ENCODE results near the gene MRPL14.
A peak's percentile ranks its signal among the peaks of the same experiment; 100 is the strongest.

MRPL14 gene

DNA sequence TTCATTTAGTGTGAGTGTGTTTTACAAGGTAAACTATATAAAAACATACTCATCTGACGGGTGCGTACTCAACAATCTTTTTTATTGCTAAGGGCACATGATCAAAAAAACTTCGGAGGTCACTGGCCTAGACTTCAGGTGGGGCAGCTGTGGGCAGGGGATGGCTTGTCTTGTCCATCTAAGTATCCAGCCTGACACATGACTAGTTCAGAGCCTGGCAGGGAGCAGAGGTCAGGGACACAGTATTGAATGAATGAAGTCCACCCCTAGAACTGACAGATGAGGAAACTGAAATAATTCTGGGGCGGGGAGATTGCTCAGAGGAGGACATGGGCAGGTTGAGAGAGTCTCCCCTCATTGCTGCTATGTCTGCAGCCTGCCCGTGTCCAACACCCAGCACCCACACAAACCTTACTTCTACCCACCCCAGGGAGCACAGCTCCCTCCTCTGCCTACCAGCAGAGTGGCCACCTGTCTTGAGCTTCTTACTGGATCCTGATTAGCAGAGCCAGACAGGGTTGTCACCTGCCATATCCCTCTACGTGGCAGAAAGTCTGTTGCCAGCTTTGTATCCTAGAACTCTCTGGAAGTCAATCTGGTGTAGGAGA lies 48.9 kb downstream of the MRPL14 start:
- DNase-seq = no peak

DNA sequence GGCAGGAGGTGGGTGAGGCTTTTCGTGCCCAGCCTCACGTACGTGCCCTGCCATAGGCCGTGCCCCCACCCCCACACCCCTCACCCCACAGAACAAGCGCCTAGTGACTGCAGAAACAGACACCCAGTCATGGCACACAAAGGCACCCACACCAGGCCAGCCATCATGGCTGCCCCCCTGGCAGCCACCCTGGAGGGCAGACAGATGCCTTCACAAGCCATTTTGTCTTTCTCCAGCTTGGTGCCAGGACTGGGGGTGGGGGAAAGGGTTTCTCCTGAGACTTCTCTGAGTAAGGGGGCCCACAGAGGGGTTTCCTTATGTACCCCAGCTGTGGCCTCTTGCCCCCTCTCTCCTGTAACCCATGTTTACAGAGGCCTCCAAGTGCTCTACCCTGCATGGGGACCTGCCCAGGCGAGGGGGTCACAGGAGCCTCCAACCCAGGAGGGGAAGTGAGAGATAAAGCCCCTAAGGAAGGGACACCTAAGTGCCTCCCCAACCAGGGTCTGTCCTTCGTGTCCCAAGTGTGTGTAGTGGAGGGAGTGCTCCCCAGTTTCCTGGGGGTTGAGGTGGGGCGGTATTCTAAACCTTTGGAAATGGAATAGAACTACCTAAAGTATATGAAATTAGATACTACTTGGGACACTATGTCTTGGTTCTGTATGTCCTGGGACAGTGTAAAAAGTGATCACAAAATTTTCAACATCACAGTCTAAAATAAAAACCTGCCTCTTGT lies 49.9 kb downstream of the MRPL14 start:
- DNase-seq = no peak

DNA sequence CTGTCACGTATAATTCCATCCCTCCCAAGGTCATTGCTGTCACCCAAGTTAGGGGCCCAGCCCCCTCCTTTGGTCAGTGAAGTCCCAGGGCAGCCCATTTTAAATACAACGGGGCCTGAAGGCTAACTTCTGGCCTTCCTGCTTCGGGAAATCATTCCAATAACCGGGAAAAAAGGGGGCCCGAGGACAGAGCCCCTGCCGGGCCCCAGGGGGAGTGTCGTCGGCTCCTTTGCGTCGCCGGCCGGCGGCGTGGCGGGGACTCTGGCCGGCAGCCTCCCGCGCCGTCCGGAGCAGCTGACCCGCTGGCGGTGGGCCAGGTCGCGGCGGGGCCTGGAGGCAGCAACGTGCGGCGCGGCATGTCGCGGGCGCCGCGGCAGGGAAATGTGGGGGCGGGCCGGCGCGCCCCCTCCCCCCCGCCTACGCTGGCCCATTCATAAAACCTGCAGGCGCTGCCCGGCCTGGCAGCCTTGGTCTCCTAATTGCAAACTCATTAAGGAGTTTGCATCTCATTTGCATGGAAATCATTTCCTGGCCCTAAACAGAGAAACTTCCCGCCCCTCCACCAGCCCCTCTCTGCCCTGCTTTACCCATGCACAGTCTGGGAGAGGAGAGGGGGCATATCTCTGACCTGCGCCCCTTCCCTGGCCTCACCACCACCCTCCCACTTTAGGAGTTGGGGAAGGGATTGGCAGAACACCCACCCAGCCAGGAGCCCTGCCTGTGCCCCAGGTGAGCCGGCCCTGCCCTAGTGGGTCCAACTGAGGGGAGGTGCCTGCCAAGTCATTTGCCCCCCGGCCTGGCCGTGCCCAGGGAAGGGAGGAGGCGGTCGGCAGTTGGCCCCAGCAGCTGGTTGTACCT lies 50.7 kb downstream of the MRPL14 start:
- DNase-seq = peak; percentile 69

DNA sequence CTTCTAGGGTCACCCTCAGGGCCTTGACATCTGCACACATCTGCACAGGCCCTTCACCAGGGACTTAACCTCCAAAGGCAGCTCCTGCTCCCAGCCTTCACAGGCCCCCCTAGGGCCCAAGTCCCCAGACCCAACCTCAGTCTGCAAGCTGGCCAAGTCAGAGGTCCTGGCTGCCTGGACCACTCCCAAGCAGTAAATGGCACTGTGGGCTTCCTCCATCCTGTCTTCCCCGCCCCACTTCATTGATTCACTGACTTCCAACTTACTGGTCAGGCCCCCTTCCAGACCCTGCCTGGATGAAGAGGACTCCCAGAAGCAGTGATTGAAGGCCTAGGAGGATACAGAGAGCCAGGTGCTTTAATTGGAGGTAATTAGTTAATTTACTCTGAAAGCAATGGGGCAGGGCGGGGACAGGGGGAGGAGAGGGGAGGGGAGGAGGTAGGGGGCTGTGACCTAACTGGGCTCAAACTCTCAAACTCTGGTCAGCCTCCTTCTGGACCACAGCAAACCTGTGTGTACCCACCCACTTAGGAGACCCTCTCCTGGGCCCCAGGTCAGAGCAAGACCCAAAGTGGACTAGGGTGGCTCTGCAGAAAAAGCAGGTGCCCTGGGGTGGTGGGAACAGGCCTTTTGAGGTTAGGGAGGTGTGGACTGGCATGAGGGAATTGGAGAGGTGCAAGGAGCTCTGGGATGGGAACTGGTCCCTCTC lies 51.5 kb downstream of the MRPL14 start:
- DNase-seq = no peak

DNA sequence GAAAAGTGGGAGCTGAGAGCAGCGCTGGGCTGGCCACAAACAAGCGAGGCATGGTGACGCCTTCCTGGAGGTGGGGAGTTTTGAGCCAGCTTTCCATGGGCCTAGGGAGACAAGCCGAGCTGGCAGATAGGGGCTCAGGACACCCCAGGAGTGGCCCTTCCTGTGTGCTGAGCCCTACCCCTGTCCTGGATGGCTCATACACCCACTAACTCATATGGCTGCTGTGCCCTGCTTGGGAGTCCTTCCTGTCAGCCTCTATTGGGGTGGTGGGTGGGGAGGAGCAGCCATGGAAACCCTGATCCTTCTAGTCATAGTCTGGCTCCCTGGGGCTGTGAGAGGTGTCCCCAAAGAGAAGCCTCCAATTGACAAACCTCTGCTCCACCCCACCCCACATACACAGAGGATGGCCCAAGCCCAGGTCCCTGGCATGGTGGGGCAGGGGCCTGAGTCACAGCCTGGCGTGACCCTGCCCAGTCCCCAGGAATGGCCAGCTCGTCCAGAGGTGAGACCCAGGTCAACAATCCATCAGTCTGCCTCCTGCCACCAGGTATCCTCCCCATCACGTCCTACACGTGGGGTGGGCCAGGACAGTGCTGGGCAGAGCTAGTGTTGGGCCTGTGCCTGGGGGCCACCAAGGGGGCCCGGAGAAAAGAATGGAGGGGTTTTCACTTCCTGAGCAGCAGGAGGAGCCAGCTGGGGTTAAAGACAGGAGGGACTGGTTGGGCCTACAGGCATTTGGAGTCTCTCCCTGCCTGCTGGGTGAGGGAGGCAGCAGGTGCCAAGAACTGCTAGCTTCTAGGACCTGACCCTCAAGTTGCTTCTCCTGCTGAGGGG lies 52.2 kb downstream of the MRPL14 start:
- DNase-seq = no peak

DNA sequence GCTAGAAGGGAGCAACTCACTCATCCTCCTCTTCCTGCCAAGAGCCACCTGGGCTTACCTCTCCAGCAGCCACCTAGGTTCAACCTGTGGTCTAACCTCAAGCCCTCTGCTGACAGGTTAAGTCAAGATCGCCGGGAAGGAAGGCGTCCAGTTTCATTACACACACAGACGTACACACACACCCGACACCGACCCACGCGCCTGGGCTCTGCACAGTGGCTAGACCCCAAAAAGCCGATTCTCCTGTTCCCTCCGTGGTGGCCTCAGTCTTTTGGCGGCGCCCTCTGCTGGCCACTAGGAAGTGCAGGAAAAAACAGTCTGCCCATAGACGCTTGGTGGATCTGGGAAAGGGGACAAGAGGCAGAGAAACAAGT lies 52.8 kb downstream of the MRPL14 start:
- peak; percentile 88 for DNase-seq

DNA sequence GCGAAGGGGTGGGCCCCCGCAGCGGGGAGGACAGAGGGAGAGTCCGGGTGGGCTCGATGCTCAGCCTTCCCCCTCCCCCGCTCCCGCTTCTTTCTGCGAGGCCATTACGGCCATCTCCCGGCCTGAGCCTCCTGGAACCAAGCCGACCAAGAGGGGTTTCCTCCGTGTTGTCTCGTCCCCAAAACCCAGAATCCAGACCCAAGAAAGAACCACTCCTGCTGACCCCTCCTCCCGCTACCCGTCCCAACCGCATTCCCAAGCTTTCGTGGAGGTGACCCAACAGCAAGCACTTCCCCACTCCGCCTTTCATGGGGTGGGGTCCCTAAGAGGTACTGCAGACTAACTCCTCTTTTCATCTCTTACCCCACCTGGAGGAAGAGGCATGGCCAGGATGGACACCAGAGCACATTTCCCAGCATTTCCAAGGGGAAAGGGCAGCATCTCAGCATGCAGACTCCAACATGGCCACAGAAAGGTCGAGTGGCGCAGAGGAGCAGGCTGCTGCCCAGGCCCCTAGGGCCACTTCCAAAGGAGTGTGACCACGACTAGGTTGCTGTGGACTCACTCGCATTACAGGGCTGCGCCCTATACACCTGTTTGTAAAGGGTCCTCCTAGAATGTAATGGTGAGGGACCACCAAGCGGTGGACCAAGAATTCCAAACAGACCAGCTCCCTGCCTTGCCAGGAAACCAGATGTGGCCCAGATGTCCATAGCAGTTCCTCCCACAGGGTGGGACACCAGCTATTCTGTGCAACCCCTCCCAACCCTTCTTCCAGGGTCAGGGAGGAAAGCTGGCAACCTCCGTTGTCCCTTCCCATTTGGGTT lies 53.4 kb downstream of the MRPL14 start:
- no peak for DNase-seq

DNA sequence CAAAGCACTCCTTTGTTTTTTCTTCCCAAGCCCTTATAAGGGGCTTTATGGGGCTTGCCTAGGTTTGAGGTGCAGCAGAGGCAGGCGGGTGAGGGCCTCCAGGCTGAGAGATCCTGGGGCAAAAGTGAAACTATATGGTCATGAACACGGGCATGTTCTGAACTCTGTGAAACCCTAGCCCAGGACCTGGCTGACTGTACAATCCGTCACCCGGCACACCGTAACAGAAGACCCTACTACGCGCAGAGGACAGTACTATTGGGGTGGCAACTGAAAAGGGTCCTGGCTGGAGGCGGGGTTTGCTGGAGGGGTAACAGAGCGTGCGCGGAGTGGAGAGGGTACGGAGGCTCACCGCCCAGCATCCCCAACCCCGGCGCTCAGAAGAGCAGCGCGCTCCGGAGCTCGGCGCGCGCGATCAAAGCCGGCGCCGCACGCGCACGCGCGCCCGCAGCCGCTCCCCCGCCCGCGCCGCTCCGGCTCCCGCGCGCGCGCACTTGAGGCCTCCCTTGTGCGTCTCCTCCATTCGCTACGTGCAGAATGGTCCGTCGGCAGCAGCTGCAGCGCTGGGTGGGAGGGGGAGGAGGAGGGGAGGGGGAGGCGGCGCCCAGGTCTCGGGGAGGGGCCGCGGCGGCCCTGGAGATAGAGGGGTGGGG lies 54.2 kb downstream of the MRPL14 start:
- peak; percentile 97 for DNase-seq

DNA sequence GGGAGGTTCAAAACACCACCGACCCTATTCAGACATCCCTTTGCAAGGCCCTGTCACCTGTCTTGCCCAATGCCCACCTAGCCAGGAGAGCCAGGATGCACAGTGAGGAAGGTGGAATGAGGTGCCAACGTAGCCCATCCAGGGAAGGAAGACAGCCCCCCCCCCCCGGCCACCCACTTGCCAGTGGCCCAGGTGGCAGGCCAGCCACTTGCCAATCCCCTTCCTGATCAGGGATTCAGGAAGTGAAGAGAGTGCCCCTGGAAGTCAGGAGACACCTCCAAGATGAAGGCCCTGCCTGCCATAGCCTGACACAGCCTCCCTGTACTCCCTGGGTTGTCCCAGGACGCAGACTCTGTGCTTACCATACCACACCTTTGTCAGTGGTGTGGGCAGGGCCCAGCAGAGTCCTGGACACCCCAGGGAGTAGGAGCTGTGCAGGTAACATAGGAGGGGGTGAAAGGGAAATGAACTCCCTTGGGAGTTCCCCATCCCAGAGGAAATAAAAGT lies 54.7 kb downstream of the MRPL14 start:
- DNase-seq = no peak

DNA sequence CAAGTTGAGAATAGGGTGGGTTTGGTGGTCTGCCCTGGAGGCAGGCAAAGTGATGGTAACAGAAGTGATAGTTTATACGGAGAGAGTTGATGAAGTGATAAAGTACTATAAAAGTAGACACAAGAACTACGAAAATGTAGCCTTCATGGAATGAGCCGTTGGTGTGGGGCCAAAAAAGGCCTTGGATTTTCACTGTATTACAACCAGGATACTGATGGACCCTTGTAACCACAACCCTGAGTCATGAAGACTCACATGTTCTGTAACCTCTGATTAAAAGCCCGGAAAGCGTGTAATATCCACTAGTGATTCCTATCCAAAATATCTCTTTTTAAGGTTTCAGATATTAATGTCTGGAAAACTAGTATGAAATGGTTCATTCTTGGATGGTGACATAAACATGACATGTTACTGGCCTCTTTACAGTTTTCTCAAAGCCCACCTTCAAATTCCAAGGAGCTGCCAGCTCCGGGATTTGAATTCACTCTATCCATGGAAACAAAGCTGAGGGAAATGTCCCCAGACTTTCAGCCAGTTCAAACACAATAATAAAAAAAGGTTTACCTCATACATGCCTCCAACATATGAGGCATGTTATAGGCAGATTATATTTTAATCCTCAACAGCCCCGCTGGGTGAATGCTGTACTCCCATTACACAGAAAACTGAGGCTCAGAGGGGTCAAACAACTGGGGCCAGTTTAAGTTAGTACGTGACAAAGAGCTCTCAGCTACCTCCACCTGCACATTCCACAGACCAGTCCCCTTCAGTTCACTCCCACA lies 55.4 kb downstream of the MRPL14 start:
- no peak for DNase-seq

DNA sequence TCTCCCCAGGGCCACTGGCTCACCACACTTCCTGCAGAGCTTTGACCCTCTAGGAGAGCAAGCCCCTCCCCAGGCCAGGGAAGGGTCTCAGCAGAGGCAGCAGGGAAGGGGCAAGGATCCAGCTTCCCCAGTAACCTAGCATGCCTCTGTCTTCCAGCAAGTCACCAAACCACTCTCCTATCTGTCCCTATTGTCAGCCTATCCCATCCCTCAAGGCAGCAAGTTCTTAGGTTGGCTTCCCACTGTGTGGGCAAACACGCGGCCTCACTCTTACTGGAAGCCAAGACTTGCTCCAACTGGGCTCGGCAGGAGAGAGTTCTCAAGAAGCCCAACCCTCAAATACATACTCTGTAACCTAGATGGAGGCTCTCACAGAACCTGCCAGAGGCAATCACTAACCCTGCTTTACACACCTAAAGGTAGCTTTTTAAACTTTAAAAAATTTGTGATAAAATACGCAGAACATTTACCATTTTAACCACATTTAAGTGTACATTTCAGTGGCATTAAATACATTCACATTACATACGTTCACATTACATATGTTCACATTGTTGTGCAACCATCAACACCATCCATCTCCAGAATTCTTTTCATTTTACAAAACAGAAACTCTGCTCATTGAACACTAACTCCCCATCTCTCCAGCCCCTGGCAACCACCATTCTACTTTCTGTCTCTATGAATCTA lies 58.5 kb downstream of the MRPL14 start:
- no peak for DNase-seq

DNA sequence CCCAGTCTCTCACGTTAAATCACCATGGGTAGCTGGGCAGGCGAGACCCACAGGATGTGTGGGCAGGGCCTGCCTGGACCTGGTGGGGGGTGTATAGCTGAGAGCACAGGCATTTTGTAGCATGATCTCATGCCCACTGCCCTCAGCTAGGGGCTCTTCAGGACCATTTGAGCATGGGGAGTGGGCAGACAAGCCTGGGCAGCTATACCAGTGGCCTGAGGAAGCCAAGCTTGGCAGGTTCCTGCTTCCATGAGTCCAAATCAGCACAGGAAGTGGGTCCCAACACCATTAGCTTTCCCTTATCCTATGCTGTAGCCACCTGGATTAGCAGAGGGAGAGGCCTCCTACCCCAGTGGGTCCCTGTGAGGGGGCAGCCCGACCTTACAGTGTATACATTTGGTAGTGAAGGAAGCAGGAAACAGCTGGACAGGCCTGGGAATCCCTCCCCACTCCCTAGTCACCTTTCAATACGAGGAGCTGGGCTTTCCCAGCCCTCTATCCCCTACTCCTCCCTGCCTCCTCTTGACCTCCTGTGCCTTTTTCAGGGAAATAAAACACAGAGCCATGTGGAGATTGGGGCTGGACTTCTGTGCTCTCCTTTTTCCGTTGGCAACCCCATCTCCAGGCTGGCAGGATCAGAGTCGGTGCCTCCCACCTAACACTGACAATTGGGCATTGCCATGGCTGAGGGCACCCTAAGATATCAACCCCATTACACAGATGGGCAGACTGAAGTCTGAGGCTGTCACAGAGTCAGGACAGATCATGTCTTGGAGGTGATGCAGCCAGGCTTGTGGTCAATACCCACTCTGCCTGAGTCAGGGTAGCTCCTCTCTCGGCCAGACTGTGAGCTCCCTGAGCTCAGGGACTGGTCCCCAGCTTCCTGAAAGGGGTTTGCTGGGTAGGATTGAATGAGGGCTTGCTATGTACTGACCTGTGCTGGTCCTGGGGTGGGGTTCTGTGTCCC lies 59.8 kb downstream of the MRPL14 start:
- DNase-seq = no peak

DNA sequence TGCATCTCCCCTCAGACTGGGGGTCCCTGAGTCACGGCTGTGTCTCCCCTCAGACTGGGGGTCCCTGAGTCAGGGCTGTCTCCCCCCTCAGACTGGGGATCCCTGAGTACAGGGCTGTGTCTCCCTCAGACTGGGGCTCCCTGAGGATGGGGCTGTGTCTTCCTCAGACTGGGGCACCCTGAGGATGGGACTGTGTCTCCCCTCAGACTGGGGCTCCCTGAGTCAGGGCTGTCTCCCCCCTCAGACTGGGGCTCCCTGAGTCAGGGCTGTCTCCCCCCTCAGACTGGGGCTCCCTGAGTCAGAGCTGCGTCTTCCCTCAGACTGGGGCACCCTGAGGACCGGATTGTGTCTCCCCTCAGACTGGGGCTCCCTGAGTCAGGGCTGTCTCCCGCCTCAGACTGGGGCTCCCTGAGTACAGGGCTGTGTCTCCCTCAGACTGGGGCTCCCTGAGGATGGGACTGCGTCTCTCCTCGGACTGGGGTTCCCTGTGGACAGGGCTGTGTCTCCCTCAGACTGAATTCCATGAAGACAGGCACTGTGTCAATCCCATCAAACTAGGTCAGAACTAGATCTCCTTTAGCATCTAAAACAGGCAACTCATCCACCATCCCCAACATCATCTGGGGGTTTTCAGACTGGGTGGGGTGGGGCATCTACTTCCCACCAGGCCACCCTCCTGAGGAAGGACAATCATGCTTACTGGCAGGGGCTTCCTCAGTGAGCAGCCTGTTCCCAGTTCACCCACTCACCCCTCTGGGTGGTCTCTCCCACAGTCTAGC lies 60.7 kb downstream of the MRPL14 start:
- DNase-seq = no peak

DNA sequence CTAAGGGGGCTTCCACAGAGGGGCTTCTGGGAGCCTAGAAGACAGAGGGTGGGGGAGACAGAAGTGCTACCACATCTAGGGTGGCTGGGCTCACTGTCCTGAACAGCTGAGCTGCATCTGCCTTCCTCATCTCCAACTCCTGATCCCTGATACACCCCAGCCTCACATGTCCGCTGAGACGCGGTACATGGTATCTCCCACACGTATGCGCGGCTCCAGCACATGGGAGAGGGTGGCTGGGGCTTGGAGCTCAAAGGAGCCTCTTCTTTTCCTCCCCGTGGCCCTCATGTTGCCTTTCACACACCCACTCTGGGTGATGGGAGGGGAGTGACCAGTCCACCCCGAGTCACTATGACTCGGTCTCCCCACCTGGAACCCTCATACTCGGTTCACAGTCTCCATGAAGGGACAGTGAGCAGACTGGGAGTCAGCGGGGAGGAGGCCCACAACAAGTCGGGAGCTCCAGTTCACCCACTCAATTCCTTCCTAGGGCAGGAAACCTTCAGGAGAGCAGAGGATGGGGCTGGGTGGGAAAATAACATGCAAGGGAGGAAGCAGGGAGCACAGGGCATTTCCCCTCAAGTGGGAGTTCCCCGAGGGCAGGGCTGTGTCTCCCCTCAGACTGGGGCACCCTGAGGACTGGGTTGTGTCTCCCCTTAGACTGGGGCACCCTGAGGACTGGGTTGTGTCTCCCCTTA lies 61.7 kb downstream of the MRPL14 start:
- DNase-seq = no peak

DNA sequence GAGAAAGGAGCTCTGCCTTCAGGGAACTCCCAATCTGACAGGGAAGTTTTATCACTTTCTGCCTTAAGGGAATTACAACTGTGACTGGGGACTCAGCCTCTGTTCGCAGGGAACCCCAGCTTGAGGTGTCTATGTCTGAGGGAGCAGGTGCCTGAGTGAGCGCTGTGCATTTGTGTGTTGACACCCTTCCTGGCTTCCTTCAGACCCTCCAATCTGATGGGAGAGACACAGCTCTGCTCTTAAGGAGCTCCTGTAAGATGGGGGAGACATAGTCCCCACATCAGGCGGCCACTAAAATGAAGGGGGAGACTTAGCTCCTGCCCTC lies 62.3 kb downstream of the MRPL14 start:
- DNase-seq = no peak

DNA sequence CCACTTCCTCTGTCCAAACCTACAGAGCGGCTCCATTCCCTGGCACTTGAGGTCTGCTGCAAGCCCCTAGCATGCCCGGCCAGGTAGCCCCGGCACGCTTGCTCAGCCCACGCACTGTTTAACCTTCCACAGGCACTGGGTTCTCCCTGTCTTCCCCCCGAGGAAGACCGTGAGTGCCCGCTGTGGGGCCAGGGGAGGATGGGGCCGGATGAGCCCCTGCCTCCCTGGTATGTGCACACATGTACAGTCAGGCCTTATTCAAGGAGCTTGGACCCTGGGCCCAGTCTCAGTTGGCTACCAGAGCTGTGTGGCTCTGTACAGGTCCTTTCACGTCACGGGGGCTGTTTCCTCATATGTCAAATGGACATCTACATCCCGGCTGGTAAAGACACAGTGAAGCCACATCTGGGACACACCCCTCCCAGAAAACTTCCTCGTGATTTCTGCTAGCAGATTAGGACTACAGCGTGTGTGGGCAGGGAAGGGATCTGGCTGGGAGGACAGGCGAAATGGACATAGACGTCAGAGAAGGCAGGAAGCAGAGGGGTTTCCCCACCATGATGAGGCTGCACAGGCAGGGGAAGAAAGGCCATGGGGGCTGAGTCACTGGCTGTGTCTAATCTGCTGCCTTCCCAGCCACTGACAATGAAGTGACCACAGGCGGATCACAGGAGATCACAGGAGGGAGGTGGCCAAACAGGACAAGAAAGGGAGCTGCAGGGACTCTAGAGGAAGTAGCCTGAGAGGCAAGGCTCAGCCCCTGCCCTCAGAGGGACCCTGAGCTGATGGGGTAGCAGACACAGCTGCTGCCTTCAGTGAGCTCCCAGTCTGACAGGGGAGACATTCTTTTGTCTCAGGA lies 62.9 kb downstream of the MRPL14 start:
- no peak for DNase-seq

Data from right forelimb (tissue), 1 donor.